HEK293 (cell line): ENCODE results near the gene ITGAX.

Experiments
- CTCF ChIA-PET: fragments of 350-600 bp; formaldehyde crosslinking; extraction: SDS; loops from one replicate; lab custom pipeline; 2021; ENCODE audit warnings: antibody characterized with exemption; lab: Yijun Ruan, JAX
- POLR2A ChIA-PET: fragments of 300-600 bp; formaldehyde crosslinking; extraction: SDS; loops from one replicate; lab custom pipeline; 2020; ENCODE audit warnings: antibody characterized with exemption, inconsistent platforms; lab: Yijun Ruan, JAX
- H3K27ac ChIP-seq: fragments of 200-500 bp; sonication (Bioruptor generic); 2 replicates; pipeline ENCODE4 v1.5.1; 2014; ENCODE audit warnings: low read depth, low read length, control low read depth, inconsistent platforms; ENCODE audit errors: extremely low read depth
- H3K36me3 ChIP-seq, 2 experiments: fragments of 200-500 bp in 1 of 2; sonication (Bioruptor generic) in 1 of 2; 1 replicate in 1 of 2; 2 replicates in 1 of 2; pipeline ENCODE4 v1.5.1; 2014 to 2017; ENCODE audit warnings: inconsistent platforms in 2 of 2, low read length in 2 of 2; ENCODE audit not compliant: control insufficient read depth in 2 of 2, insufficient read depth in 1 of 2
- H3K4me1 ChIP-seq: fragments of 200-500 bp; sonication (Bioruptor generic); 2 replicates; pipeline ENCODE4 v1.5.1; 2014; ENCODE audit warnings: mild to moderate bottlenecking, low read length, inconsistent platforms; ENCODE audit not compliant: control insufficient read depth, insufficient read depth
- H3K4me3 ChIP-seq: 2 replicates; pipeline ENCODE4 v1.5.1; 2011; ENCODE audit warnings: low read depth, mild to moderate bottlenecking, control low read depth, low read length, moderate library complexity
- H3K9me3 ChIP-seq: fragments of 200-500 bp; sonication (Bioruptor generic); 2 replicates; pipeline ENCODE4 v1.5.1; 2014; ENCODE audit warnings: low read depth, low read length, inconsistent platforms; ENCODE audit not compliant: control insufficient read depth, insufficient read depth
- EGR2 ChIP-seq: fragments of 450-650 bp; formaldehyde crosslinking; IDR thresholded peaks from 2 replicates; pipeline ENCODE4 v1.5.1; 2016; ENCODE audit warnings: low read depth, missing biosample characterization, missing genetic modification characterization
- HOXC10 ChIP-seq: sonication (generic); formaldehyde crosslinking; IDR thresholded peaks from 2 replicates; pipeline ENCODE4 v1.8.1; 2023; ENCODE audit warnings: mild to moderate bottlenecking, missing genetic modification reagents
- KLF16 ChIP-seq: fragments of 450-650 bp; formaldehyde crosslinking; IDR thresholded peaks from 2 replicates; pipeline ENCODE4 v1.5.1; 2017; ENCODE audit warnings: missing biosample characterization, missing genetic modification characterization
- MEIS1 ChIP-seq: sonication (generic); formaldehyde crosslinking; IDR thresholded peaks from 2 replicates; pipeline ENCODE4 v1.8.1; 2022; ENCODE audit warnings: missing genetic modification reagents, mild to moderate bottlenecking, borderline replicate concordance
- YY2 ChIP-seq: fragments of 450-650 bp; formaldehyde crosslinking; IDR thresholded peaks from 2 replicates; pipeline ENCODE4 v1.5.1; 2016; ENCODE audit warnings: missing biosample characterization, missing genetic modification characterization
- ZIC2 ChIP-seq: fragments of 450-650 bp; formaldehyde crosslinking; IDR thresholded peaks from 2 replicates; pipeline ENCODE4 v1.5.1; 2016; ENCODE audit warnings: missing biosample characterization, missing genetic modification characterization
- ZNF174 ChIP-seq: fragments of 450-650 bp; formaldehyde crosslinking; IDR thresholded peaks from 2 replicates; pipeline ENCODE4 v1.5.0; 2017; ENCODE audit warnings: missing biosample characterization, mild to moderate bottlenecking, missing genetic modification characterization
- ZNF335 ChIP-seq: fragments of 450-650 bp; formaldehyde crosslinking; conservative IDR thresholded peaks from 2 replicates; pipeline ENCODE4 v1.5.1; 2016; ENCODE audit warnings: missing biosample characterization, missing genetic modification characterization
- ZNF416 ChIP-seq: fragments of 450-650 bp; formaldehyde crosslinking; IDR thresholded peaks from 2 replicates; pipeline ENCODE4 v1.5.1; 2016; ENCODE audit warnings: missing biosample characterization, missing genetic modification characterization
- ZNF521 ChIP-seq: fragments of 450-650 bp; formaldehyde crosslinking; IDR thresholded peaks from 2 replicates; pipeline ENCODE4 v1.5.1; 2017; ENCODE audit warnings: missing biosample characterization, mild to moderate bottlenecking, missing genetic modification characterization
- ZNF529 ChIP-seq: fragments of 450-650 bp; formaldehyde crosslinking; IDR thresholded peaks from 2 replicates; pipeline ENCODE4 v1.5.1; 2017; ENCODE audit warnings: missing genetic modification characterization, missing biosample characterization; ENCODE audit not compliant: insufficient replicate concordance
- ZNF548 ChIP-seq: fragments of 450-650 bp; formaldehyde crosslinking; IDR thresholded peaks from 2 replicates; pipeline ENCODE4 v1.5.1; 2016; ENCODE audit warnings: missing biosample characterization, missing genetic modification characterization
- ZNF555 ChIP-seq: fragments of 450-650 bp; formaldehyde crosslinking; conservative IDR thresholded peaks from 2 replicates; pipeline ENCODE4 v1.5.1; 2017; ENCODE audit warnings: missing biosample characterization, mild to moderate bottlenecking, missing genetic modification characterization, inconsistent platforms
- ZNF571 ChIP-seq: fragments of 450-650 bp; formaldehyde crosslinking; IDR thresholded peaks from 2 replicates; pipeline ENCODE4 v1.5.0; 2017; ENCODE audit warnings: missing biosample characterization, missing genetic modification characterization
- ZNF701 ChIP-seq: fragments of 450-650 bp; formaldehyde crosslinking; IDR thresholded peaks from 2 replicates; pipeline ENCODE4 v1.5.1; 2016; ENCODE audit warnings: missing biosample characterization, missing genetic modification characterization
- ZNF776 ChIP-seq: fragments of 450-650 bp; formaldehyde crosslinking; IDR thresholded peaks from 2 replicates; pipeline ENCODE4 v1.5.0; 2017; ENCODE audit warnings: missing biosample characterization, missing genetic modification characterization, borderline replicate concordance
- ZNF785 ChIP-seq: fragments of 450-650 bp; formaldehyde crosslinking; IDR thresholded peaks from 2 replicates; pipeline ENCODE4 v1.5.1; 2016; ENCODE audit warnings: missing biosample characterization, missing genetic modification characterization
- ZNF792 ChIP-seq: fragments of 450-650 bp; formaldehyde crosslinking; IDR thresholded peaks from 2 replicates; pipeline ENCODE4 v1.5.1; 2016; ENCODE audit warnings: missing biosample characterization, missing genetic modification characterization
- ZNF837 ChIP-seq: fragments of 450-650 bp; formaldehyde crosslinking; IDR thresholded peaks from 2 replicates; pipeline ENCODE4 v1.5.1; 2016; ENCODE audit warnings: missing biosample characterization, missing genetic modification characterization
- ZSCAN23 ChIP-seq: fragments of 450-650 bp; formaldehyde crosslinking; IDR thresholded peaks from 2 replicates; pipeline ENCODE4 v1.5.1; 2016; ENCODE audit warnings: missing biosample characterization, missing genetic modification characterization
- ZXDB ChIP-seq: fragments of 450-650 bp; formaldehyde crosslinking; IDR thresholded peaks from 2 replicates; pipeline ENCODE4 v1.5.1; 2016; ENCODE audit warnings: missing biosample characterization, missing genetic modification characterization
- TF ChIP-seq, protein P1 (sequence below): fragments of 450-650 bp; formaldehyde crosslinking; IDR thresholded peaks from 2 replicates; pipeline ENCODE4 v1.5.1; 2016; ENCODE audit warnings: missing biosample characterization, missing genetic modification characterization
- TF ChIP-seq, protein P2 (sequence below): fragments of 450-650 bp; formaldehyde crosslinking; IDR thresholded peaks from 2 replicates; pipeline ENCODE4; 2016; ENCODE audit warnings: missing biosample characterization, missing genetic modification characterization
- TF ChIP-seq, protein P3 (sequence below): fragments of 450-650 bp; formaldehyde crosslinking; IDR thresholded peaks from 2 replicates; pipeline ENCODE4 v1.5.1; 2016; ENCODE audit warnings: missing biosample characterization, missing genetic modification characterization
- TF ChIP-seq, protein P4 (sequence below): fragments of 450-650 bp; IDR thresholded peaks from 2 replicates; pipeline ENCODE4 v1.5.1; 2018; ENCODE audit warnings: missing biosample characterization, mild to moderate bottlenecking, missing genetic modification characterization

Gene ITGAX

DNA sequence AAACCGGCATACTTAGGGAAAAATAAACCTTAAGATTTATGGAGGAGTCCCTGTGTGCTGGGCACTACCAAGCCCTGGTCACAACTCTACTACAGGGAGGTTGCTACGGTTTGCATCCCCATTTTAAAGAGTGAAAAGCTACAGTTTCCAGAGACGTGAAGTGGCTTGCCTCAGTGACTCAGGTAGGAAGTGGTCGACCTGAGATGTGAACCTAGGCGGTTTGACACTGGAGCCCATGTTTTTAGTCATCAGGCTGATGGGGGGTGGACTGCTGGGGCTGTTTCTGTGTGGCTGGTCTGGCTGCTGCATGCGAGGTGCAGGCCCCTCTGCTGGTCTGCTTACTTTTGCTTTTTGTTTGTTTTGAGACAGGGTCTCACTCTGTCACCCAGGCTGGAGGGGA lies 66.6 kb downstream of the ITGAX start:
- CTCF ChIA-PET, result interaction anchor here (1.9 kb wide), 1 partner anchor 21 kb away, joined by 5 read pairs; the partner anchor contains the start of gene ZNF843
- Histone ChIP-seq H3K4me1 (no peaks in the 10 kb centered on the region), H3K4me3 (no peak overlapping the region), H3K9me3 (no peaks in the 10 kb centered on the region), H3K27ac (no peak overlapping the region), H3K36me3 (no peaks in the 10 kb centered on the region)
- POLR2A ChIA-PET, result no interaction called here
- no peak for TF ChIP-seq ZNF571
- TF ChIP-seq ZSCAN23 (tag by site-specific recombination), result no peak
- TF ChIP-seq, protein P1, sequence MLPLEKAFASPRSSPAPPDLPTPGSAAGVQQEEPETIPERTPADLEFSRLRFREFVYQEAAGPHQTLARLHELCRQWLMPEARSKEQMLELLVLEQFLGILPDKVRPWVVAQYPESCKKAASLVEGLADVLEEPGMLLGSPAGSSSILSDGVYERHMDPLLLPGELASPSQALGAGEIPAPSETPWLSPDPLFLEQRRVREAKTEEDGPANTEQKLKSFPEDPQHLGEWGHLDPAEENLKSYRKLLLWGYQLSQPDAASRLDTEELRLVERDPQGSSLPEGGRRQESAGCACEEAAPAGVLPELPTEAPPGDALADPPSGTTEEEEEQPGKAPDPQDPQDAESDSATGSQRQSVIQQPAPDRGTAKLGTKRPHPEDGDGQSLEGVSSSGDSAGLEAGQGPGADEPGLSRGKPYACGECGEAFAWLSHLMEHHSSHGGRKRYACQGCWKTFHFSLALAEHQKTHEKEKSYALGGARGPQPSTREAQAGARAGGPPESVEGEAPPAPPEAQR (tag by site-specific recombination), result no peak
- no peak for TF ChIP-seq ZNF529 (tag by site-specific recombination)
- TF ChIP-seq ZNF701 (tag by site-specific recombination), result no peak
- no peak for TF ChIP-seq MEIS1
- TF ChIP-seq, protein P2, sequence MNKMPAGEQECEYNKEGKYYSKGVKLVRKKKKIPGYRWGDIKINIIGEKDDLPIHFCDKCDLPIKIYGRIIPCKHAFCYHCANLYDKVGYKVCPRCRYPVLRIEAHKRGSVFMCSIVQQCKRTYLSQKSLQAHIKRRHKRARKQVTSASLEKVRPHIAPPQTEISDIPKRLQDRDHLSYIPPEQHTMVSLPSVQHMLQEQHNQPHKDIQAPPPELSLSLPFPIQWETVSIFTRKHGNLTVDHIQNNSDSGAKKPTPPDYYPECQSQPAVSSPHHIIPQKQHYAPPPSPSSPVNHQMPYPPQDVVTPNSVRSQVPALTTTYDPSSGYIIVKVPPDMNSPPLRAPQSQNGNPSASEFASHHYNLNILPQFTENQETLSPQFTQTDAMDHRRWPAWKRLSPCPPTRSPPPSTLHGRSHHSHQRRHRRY (tag by site-specific recombination), result no peak
- no peak for TF ChIP-seq ZNF416
- TF ChIP-seq ZIC2 (tag by site-specific recombination), result no peak
- no peak for TF ChIP-seq ZNF785 (tag by site-specific recombination)
- TF ChIP-seq ZNF335 (tag by site-specific recombination), result no peak
- no peak for TF ChIP-seq ZNF776
- TF ChIP-seq HOXC10 (CRISPR knock-in tag), result no peak
- no peak for TF ChIP-seq EGR2 (tag by site-specific recombination)
- no peak for TF ChIP-seq YY2 (tag by site-specific recombination)
- TF ChIP-seq, all 188 proteins: peak for 0

DNA sequence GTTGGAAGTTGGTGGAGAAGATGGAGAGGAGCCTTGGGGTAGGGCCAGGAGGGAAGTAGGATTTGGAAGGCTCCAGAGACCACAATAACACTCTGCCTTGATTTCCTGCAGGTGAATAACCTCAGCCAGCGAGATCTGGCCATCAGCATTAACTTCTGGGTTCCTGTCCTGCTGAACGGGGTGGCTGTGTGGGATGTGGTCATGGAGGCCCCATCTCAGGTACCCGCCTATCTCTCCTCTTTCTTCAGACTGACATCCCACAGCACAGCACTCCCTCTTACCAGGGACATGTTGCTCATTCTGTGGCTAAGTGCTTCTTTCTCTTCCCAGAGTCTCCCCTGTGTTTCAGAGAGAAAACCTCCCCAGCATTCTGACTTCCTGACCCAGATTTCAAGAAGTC lies 68.3 kb downstream of the ITGAX start:
- ChIA-PET CTCF (no interaction called here), POLR2A (no interaction called here)
- Histone ChIP-seq H3K4me1 (no peaks in the 10 kb centered on the region), H3K9me3 (no peaks in the 10 kb centered on the region), H3K36me3 (no peaks in the 10 kb centered on the region), H3K4me3 (no peak overlapping the region), H3K27ac (no peak overlapping the region)
- TF ChIP-seq ZNF837 (tag by site-specific recombination) (no peak), ZNF555 (tag by site-specific recombination) (no peak), ZNF548 (tag by site-specific recombination) (no peak), ZNF792 (tag by site-specific recombination) (no peak), ZXDB (tag by site-specific recombination) (no peak), ZNF521 (tag by site-specific recombination) (no peak), ZNF785 (tag by site-specific recombination) (no peak), ZNF174 (no peak), KLF16 (no peak)
- TF ChIP-seq, protein P3, sequence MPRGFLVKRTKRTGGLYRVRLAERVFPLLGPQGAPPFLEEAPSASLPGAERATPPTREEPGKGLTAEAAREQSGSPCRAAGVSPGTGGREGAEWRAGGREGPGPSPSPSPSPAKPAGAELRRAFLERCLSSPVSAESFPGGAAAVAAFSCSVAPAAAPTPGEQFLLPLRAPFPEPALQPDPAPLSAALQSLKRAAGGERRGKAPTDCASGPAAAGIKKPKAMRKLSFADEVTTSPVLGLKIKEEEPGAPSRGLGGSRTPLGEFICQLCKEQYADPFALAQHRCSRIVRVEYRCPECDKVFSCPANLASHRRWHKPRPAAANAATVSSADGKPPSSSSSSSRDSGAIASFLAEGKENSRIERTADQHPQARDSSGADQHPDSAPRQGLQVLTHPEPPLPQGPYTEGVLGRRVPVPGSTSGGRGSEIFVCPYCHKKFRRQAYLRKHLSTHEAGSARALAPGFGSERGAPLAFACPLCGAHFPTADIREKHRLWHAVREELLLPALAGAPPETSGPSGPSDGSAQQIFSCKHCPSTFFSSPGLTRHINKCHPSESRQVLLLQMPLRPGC (tag by site-specific recombination), result no peak
- TF ChIP-seq, protein P4, sequence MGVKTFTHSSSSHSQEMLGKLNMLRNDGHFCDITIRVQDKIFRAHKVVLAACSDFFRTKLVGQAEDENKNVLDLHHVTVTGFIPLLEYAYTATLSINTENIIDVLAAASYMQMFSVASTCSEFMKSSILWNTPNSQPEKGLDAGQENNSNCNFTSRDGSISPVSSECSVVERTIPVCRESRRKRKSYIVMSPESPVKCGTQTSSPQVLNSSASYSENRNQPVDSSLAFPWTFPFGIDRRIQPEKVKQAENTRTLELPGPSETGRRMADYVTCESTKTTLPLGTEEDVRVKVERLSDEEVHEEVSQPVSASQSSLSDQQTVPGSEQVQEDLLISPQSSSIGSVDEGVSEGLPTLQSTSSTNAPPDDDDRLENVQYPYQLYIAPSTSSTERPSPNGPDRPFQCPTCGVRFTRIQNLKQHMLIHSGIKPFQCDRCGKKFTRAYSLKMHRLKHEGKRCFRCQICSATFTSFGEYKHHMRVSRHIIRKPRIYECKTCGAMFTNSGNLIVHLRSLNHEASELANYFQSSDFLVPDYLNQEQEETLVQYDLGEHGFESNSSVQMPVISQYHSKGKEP (tag by site-specific recombination), result no peak
- TF ChIP-seq, all 188 proteins: peak for 0
